T follicular helper cell (primary cell): ENCODE results near the gene ORC5.
"Not testable (repeated sequence)": the region's sequence is repeated elsewhere in the genome, so short reads cannot be mapped to it uniquely, and the experiment has no call there.

Source experiments
- DNase-seq: peaks from one replicate; pipeline ENCODE4 v3.0.0-alpha.2; 2020; ENCODE audit warnings: low read depth

ORC5 gene

DNA sequence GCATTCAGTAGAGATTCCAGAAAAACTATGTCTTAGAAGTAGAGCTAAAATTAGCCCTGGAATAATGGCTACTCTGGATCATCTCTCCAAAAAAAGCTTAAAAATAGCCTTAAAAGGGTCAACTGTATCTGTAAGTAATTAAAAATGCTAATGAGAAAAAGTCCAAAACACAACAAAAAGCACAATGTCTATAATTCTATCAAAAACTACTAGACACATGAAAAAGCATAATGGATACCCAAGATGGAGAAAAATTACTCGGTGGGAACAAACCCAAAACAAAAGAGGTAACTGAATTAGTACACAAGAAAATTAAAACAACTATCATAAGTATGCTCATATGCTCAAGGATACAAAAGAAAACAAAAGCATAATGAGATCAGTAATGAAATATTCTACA, 15.4 kb downstream of the ORC5 start:
- no peak for DNase-seq

DNA sequence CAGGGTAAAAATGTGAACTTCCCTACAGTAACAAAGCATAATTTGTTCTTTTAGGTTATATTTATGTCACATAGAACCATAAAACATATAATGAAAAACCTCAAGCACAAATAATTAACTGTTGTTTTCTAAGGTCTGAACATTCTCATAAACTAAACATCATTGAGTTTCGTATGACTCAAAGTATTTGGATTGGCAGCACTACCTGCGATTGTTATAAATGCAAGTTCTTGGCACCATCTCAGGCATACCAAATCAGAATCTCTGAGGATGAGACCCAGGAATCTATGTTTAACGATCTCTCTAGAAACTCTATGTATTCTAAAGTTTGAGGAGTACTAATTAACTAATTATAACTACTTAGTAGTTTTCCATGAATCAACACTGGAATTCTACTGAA, 22.5 kb downstream of the ORC5 start:
- no peak for DNase-seq

DNA sequence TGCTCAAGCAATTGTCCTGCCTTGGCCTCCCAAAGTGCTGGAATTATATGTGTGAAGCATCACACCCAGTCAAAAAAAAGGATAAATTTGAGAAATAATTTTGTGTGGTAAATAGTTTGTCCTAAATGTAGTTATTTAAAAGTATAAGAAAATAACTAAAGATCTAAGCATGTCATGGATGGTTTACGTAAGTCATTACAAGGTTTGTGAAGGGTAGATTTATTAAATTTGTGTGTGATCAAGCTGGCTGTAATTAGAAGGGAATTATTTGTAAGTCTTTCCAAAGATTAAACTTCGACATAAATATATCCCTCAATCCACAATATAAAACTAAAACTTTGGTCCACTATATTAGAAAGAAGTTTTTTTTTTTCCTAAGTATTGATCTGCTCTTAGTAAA, 28.6 kb downstream of the ORC5 start:
- no peak for DNase-seq

DNA sequence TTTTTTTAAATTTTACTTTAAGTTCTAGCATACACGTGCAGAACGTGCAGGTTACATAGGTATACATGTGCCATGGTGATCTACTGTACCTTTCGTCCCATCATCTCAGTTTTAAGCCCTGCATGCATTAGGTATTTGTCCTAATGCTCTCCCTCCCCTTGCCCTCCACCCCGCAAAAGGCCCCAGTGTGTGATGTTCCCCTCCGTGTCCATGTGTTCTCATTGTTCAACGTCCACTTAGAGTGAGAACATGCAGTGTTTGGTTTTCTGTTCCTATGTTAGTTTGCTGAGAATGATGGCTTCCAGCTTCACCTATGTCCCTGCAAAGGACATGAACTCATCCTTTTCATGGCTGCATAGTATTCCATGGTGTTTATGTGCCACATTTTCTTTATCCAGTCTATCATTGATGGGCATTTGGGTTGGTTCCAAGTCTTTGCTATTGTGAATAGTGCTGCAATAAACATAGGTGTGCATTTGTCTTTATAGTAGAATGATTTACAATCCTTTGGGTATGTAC, 30.2 kb downstream of the ORC5 start:
- not testable (repeated sequence) for DNase-seq

DNA sequence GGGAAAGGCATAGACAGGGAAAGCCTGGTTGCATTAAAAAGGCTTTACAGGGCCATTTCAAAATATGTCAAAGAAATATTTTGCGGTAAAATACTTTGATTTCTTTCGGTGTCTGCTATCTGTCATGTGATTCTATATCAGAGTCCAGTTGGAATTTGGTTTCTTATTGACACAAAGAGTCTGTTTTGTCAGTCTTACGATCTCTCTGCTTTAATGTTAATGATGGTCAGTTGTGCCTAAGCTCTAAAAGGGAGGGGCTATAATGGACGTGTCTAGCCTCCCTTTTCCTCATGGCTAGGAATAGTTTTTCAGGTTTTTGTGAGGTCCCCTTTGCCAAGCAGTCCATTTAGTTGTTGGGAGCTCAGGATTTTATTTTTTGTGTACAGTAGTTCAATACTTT, 31.5 kb downstream of the ORC5 start:
- DNase-seq, result no peak

DNA sequence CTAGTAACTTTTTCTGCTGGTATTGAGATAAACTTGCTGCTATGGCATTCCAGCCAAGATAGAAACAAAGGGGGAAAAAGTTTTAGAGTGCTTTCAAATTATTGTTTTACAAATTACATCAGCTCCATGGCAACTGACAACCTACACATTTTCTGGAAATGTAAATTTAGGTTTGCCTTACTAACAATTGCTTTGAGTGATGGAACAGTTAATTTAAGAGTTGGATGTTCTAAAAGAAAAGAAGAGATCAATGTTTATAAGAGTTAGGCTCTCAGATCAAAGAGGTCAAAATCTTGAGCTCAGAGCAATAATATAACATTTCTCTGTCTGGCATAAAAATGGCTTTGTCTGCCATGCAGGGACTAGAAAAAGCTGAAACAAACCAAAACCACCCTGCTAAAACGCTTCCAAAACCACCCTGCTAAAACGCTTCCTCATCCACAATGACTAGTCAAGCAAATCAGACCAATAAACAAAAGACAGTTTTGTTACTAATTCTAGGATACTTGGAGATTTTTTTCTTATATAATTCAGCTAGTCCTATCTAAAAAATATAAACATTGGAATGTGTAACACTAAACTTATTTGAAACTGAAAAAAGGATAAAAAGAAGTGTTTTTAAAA, 32.3 kb downstream of the ORC5 start:
- no peak for DNase-seq

DNA sequence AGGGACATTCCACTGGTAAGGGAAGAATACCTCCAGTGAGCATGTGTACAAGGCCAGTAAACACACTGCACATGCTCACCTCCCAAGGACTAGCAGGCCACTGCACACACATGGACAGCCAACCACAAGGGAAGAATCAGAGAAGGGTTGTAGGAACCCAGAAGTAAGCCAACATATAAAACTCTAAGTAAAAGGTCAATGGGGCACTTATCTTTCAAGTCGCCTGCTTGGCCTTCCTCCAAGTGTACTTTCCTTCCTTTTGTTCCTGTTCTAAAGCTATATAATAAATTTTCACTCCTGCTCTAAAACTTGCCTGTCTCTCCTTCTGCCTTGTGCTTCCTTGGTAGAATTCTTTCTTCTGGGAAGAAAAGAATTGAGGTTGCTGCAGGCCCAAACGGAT, 33.0 kb downstream of the ORC5 start:
- DNase-seq, result no peak

DNA sequence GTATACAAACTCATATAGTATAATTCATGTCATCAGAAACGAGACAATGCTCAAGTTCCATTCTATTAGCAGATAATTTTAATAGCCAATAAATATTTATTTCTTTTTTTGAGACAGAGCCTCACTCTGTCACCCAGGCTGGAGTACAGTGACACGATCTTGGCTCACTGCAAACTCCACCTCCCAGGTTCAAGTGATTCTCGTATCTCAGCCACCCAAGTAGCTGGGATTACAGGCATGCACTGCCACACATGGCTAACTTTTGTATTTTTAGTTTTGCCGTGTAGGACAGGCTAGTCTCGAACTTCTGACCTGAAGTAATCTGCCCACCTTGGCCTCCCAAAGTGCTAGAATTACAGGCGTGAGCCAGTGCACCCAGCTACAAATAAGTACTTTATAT, 45.7 kb downstream of the ORC5 start:
- no peak for DNase-seq

DNA sequence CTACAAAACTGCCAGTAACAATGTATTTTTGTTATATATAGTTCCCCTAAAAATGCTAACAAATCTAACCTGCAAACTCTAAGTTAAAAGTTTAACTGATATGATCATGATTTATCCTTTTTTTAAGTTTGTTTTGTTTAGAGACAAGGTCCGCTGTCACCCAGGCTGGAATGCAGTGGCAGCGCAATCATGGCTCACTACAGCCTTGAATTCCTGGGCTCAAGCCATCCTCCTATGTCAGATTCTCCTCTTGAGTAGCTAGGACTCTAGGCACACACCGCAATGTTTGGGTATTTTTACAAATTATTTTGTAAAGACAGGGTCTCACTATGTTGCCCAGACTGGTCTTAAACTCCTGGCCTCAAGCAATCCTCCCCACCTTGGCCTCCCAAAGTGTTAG, 46.6 kb downstream of the ORC5 start:
- no peak for DNase-seq

DNA sequence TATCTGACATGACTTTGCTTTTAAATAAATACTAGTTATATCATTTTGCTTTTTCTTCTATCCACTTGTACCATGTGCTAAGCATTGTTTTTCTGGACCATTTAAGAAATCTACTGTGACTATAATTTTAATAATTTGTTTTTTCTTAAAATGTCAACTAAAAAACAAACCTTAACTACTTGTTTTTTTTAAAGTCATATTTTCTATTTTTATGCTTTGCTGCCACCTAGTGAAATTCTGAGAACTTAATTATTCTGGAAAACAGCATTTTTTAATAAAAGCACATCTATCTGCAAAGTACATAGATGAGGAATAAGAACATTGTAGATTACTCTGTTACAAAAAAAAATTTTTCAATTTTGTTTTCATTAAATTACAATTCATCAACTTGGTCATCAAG, 47.4 kb downstream of the ORC5 start:
- DNase-seq, result no peak

DNA sequence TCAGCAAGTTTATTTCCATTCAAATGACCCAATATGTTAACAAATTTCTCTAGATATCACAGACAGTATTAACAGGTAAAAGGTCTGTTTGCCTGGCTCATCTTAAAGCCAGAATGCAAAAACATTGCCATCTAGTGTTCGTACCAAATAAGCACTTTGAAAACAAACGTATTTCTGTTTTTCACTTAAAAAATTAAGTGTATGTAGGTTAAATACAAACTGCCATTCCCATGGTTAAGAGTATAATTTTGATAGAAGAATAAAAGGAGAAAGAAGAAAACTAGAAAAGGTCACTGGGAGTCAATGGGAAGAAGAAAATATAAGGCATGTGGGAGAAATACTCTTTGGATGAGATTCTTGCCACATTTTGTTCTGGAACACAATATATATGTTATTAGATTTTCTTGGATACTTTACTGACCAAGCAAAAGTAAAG, 51.0 kb downstream of the ORC5 start:
- DNase-seq, result no peak

DNA sequence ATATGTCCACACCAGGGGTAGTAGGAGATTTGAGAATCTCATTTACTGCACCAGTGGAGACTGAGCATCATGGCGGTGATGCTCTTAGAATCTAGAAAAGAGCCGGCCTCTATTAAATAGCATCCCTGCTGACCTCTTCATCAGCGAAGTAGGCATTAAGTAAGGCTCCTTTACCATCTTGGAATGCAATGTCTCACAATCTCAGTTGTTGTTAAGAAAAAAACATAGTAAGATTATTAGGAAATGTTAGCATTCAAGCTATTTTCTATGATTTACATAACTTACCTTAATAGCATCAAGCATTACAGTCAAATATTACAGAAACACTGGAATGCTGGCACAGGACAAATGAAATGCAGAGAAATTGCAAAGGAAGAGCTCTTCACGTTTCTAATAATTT, 54.5 kb downstream of the ORC5 start:
- no peak for DNase-seq

DNA sequence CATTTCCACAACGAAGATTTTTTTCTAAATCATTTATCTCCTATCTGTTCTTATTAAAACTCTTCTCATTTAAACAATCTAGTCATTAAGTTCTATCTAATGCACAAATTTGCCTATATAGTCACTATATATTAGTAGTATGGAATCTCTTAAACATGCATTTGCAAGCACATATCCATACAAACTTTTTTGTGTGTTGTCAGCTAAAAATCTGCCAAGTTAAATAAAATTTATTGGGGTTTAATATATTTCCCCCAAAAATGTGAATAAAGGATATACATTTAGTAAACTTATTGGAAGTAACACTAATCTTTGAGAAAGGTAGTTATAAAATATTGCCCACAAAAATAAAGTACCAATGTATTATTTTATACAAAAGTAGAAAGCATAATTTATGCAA, 55.3 kb downstream of the ORC5 start:
- no peak for DNase-seq

DNA sequence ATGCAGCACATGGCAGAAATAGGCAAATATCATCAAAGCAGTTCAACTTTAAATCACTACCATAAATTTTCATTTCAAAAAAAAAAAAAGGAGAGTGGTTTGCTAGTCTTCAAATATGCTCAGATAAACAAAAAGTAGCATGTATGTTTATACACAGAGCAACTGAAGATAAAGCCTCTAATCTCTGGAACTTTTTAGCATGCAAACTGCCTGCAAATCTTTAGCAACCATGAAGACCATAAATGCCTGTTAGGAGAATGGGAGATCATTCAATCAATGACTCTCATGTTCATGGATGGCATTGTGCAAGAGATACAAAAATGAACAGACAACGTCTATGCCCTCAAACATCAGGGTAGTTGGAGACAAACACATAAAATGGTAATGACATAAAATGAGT, 57.3 kb downstream of the ORC5 start:
- DNase-seq, result no peak

DNA sequence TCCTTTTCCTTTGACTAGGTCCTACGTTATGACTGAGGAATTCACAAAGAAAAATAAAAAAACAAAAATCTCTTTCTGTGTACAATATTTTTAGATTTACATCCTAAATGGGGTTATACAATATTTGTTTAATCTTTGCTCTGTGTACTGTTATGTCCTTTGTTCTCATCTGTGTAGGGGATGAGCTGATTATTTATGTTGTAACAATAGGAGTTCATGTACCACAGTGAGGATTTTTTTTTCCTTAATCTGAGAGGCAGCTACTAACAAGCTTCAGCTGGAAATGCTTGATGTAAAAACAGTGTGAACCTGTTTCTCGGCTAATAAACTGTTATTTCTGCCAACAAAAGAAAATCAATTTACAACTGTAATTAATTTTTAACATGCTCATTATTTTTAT, 58.0 kb downstream of the ORC5 start:
- DNase-seq, result no peak

DNA sequence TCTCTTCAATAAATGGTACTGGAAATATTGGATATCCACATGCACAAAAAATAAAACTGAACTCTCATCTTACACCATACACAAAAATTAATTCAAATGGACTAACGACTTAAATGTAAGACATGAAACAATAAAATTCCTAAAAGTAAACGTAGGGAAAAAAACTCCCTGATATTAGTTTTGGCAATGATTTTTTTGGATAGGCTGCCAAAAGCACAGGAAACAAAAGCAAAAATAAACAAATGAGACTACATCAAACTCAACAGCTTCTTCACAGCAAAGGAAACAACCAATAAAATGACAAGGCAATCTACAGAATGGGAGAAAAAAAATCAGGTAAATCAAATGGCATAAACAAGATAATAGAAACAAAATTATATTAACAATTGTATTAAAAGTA, 65.7 kb downstream of the ORC5 start:
- DNase-seq, result no peak

DNA sequence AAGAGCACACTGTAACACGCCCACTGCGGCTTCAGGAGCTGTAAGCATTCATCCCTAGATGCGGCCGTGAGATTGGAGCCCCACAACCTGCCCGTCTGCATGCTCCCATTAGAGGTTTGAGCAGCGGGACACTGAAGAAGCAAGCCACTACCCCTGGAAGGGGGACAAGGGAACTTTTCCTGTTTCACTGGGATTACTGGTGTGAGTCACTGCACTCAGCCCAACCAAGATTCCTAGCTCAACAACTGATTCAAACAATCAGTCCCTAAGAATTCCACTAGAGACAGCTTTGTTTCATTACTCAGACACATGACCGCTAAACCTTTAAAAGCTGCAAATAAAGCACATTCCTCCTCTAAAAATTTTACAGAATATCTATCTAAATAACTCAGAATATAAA, 69.8 kb downstream of the ORC5 start:
- DNase-seq, result no peak

DNA sequence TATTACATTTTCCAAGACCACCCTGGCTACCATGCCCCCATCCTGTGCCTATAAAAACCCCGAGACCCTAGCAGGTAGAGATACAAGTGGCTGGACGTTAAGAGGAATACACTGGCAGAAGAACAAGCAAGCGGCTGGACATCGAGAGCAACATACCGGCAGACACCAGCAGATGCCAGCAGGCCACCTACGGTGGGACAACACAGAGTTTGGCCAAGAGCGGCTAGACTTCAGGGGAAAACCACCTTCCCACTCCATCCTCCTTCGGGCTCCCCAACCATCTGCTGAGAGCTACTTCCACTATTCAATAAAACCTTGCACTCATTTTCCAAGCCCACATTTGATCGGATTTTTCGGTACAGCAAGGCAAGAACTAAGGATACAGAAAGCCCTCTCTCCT, 70.3 kb downstream of the ORC5 start:
- no peak for DNase-seq

DNA sequence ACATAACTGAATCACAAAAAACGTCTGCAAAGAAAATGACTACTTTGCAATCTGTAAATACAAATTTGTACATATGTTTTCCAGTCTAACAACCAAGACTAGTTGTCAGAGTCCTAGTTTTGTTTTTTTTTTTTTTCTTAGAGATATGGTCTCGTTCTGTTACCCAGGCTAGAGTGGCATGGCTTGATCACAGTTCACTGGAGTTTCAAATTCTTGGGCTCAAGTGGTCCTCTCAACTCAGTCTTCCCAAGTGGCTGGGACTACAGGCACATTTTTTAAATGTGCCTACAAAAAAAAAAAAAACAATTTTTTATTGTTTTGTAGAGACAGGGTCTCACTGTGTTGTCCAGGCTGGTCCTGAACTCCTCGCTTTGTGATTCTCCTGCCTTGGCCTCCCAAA, 70.8 kb downstream of the ORC5 start:
- no peak for DNase-seq

DNA sequence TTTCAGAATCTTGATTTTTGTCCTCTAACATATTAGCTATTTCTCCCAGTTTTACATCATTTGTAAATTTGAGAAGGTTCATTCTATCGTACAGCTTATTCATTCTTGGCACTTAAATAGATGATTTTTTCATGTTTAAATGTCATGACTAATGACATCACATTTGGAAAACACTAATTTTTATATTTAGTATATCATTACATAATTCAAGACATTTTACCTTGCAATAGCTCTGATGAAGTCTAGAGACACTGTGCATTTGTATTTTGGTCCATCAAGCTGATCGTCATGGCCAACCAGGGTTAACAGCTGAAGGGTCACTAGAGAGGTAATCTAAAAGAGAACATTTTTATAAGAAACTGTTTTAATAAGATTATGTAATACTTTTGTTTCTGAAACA, 71.3 kb downstream of the ORC5 start:
- DNase-seq, result no peak

DNA sequence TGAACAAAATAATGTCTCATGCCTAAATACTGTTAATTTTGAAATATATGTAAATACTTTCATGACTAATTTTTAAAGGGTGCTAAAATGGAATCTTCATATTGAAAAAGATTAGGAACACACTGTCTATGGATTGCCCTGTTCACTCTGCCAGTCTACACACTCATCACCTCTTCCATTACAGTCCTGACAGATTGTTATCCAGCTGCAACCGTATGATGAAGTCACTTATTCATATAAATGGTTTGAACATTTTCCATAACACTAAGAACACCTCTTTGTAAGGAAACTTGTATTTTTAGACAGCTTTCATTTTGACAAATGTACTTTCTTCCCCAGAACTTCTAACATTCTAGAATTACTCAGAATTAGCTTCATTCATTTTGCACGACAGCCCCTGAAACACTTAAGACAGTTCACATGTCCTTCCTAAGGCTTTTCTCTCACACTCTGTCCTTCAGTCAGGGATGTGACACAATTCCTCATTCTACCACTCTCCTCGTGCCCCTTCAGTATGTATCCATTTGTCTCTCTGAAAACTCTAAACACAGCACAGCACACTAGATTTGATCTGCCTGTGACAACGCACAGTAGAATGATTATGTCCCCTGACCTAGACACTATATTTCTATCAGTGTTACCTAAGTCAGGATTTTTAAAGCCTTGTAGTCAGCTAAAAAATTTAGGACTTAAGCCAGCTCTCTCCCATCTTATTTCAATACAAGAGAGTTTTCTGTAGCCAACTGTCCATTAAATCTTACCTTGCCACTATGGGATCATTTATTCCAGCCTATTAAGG, 71.9 kb downstream of the ORC5 start:
- no peak for DNase-seq

DNA sequence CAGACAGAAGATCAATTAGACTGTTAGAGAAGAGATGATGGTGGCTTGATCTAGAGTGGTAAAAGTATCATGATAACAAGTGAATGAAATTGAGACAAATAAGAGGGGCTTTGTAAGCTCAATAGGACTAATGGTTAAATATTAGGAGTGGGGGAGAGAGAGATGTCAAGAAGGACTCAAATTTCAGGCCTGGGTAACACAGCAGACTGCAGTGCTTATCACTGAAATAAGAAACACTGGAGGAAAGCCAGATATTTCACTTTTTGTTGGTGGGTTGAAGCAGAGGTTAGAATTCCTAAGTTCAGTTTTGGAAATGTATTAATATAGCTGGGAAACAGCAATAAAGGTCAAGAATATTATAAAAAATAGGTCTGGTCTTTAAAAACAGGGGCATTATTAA, 74.6 kb downstream of the ORC5 start:
- DNase-seq, result no peak

DNA sequence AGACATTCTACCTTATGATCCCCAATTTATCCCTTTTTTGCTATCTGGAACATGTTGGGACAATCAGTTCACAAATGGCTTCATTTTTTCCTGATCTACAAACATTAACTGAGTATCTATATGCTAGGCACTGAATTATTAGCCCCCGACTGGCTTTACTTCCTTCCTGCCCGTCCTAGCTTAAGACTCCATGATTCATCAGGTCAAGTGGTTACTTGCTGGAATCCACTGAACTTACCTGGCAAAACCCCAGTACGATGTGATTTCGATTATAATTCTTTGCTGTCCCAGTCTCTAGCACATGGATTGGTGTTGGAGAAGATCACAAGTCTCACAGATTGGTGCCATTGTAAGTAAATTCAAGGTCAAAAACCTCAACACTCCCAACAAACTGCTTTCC, 77.1 kb downstream of the ORC5 start:
- no peak for DNase-seq

DNA sequence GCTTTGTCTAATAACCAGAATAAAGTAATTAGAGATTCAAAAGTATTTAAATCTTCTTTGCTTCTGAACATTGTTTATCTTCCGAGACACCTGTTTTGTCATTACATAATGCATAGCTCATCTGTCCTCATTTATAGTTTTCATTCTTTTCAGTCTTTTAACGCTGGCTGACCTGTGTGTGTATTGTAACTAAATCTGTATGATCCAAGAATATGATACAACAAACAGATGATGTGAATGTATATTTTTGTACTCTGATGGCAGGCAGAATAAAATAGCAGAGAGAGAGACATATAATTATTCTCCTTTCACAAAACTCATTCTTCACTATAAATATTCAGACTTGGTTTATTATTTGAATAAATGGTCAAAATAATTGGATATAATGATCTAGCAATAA, 80.6 kb downstream of the ORC5 start:
- no peak for DNase-seq
